ENCODE results near the gene CZIB.

DNA sequence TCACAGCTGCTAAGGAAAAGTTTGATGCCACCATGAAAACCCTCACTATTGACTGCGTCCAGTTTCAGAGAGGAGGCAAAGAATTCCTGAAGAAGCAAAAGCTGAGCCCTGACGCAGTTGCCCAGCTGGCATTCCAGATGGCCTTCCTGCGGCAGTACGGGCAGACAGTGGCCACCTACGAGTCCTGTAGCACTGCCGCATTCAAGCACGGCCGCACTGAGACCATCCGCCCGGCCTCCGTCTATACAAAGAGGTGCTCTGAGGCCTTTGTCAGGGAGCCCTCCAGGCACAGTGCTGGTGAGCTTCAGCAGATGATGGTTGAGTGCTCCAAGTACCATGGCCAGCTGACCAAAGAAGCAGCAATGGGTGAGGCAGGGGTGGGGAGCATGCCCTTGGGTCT, 9.5 kb downstream of the CZIB start:
- TF ChIP-seq POLR2AphosphoS5 (IDR thresholded peaks at IDR 0.05) (no peak), CTCF (IDR thresholded peaks at IDR 0.05) (no peak), POLR2A (IDR thresholded peaks at IDR 0.05) (no peak), EP300 (IDR thresholded peaks at IDR 0.05) (no peak)
